GM18861 (cell line): ENCODE results near the gene ARHGAP27.
"Not testable (repeated sequence)": the region's sequence is repeated elsewhere in the genome, so short reads cannot be mapped to it uniquely, and the experiment has no call there.

Source experiments
- ATAC-seq: cut with Tn5 transposase; IDR thresholded peaks from one replicate; pipeline ENCODE4 v1.9.1; 2021; ENCODE audit not compliant: unreplicated experiment

Gene ARHGAP27

GRCh38 chr17:45366691-45367090 lies 66.0 kb downstream of the ARHGAP27 start:
- no peak for ATAC-seq

- ATAC-seq, result no peak
Observed at GRCh38 chr17:45366049-45366448, 66.6 kb downstream of the ARHGAP27 start.

- no peak for ATAC-seq
Observed at GRCh38 chr17:45364531-45365390, 67.9 kb downstream of the ARHGAP27 start.

- no peak for ATAC-seq
Observed at GRCh38 chr17:45363498-45363897, 69.2 kb downstream of the ARHGAP27 start.

GRCh38 chr17:45361976-45362375 lies 70.7 kb downstream of the ARHGAP27 start:
- ATAC-seq, result no peak

DNA sequence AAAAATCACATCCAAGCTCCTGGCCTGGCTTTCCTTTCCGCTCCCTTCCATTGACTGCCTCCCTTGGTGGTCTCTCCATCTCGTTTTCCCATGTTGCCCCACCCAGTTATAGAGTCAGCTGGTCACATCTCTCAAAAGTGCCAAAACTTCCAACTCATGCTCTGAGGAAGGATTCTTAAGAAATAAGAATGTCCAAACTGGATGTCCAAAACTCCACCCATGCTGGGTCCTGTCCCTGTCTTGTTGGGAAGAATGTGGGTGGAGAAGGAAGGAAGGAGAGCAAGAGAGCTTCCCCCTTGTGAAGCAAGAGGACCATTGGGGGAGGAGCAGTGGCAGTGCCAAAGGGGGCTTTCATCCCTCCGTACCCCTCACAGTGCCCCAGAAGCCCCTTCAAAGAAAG lies 71.2 kb downstream of the ARHGAP27 start:
- no peak for ATAC-seq

GRCh38 chr17:45357364-45357997 lies 75.2 kb downstream of the ARHGAP27 start:
- ATAC-seq, result no peak

DNA sequence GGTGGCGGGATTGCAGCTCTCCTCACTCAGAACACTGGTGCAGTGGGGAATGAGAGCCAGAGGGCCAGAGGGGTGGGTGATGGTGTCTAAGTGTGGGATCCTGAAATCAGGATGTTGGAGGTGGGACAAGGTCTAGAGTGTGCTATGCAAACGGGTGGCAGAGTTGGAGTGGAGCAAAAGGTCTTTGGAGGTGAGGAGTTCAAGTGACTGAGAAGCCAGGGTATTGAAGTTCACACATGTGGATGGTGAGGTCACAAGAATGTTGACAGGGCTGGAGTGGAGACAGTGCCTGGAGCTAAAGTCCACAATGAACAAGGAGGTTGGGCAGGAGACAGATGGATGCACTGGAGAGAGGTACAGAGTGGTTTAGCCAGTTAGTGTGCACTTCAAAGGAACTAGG lies 77.6 kb downstream of the ARHGAP27 start:
- ATAC-seq, result no peak

- ATAC-seq, result no peak
Observed at GRCh38 chr17:45353043-45353442, 79.6 kb downstream of the ARHGAP27 start.

GRCh38 chr17:45351831-45352230 lies 80.8 kb downstream of the ARHGAP27 start:
- ATAC-seq, result no peak

GRCh38 chr17:45347444-45347843 lies 85.2 kb downstream of the ARHGAP27 start:
- ATAC-seq, result no peak

- ATAC-seq, result no peak
Observed at GRCh38 chr17:45346216-45347015, 86.3 kb downstream of the ARHGAP27 start.

DNA sequence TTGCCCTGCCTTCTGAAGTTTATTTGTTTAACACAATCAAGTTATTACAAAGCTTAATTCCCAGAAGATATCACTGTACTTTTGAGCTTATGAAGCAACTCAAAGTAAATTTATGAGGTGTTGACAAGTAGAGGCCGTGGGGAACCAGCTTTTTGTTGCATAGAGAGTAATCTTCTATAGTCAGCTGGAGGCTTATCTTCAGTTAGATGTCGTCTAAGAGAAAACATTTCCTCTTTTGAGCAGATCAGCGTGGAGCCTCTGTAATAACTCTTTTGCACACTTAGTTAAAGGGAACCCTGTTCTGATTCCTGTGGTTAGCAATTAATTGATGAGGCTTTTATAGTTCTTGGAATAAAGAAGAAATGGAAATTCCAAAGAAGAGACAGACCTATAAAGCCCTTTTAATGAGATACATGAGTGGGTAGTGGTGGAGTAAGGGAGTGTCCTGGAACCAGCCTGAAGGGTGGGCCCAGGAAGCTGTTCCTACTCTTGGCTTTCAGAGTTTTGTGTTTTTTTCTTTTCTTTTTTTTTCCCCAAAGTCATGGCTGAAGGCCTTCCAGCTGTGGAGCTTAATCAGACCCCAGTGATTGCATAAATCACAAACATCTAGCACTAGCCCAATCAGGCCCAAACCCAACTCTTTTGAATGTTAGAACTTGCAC lies 87.0 kb downstream of the ARHGAP27 start:
- no peak for ATAC-seq

DNA sequence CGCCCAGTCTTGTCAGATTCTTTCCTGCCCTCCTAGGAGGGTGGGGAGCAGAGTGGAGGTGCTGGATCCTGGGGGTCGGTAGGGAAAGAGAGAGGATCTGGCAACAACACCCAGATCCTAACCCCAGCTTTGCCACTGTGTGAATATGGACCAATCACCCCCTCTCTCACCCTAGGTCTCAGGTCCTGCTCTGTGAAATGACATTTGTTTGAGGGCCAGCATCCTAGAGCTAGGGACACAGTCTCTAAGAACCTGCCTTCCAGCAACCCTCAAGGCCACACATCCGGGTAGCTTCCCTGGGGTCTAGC lies 87.5 kb downstream of the ARHGAP27 start:
- no peak for ATAC-seq

DNA sequence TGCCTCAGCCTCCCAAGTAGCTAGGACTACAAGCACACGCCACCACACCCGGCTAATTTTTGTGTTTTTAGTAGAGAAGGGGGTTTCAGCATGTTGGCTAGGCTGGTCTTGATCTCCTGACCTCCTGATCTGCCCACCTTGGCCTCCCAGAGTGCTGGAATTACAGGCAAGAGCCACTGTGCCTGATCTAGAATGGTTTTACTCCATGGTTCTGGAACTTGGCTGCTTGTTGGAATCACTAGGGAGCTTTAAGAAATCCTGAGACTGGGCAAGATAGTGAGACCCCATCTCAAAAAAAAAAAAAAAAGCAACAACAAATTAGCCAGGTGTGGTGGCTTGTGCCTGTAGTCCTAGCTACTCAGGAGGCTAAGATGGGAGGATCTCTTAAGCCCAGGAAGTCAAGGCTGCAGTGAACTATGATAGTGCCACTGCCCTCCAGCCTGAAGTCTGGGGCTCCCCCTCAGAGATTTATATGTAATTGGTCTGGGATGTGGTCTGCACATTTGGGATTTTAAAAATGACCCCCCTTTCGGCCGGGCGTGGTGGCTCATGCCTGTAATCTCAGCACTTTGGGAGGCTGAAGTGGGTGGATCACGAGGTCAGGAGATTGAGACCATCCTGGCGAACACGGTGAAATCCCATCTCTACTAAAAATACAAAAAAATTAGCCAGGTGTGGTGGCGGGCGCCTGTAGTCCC lies 88.6 kb downstream of the ARHGAP27 start:
- ATAC-seq, result not testable (repeated sequence)
